Keratinocyte (primary cell): Measurements from ENCODE around the gene CEP126. TPM values are rescaled to one million over a fixed set of nuclear protein-coding genes. Genes with fewer than 3 reads are reported as not detected.

Experiments
- DNase-seq: peaks from one replicate; pipeline ENCODE4 v3.0.0-alpha.2; 2011; ENCODE audit warnings: low read depth, missing footprints, low spot score
- FAIRE-seq: peaks from 2 replicates; lab custom pipeline; 2011; peaks lifted over from hg19 to GRCh38; lab: Jason Lieb, UNC
- H2AFZ ChIP-seq: 2 replicates; pipeline ENCODE4 v1.6.0; 2012; ENCODE audit warnings: low read length, control low read depth, inconsistent platforms; ENCODE audit not compliant: control insufficient read depth
- H3K27ac ChIP-seq: 2 replicates; pipeline ENCODE4 v1.5.1; 2011; ENCODE audit warnings: low read length; ENCODE audit not compliant: control insufficient read depth, insufficient read depth
- H3K27me3 ChIP-seq: 3 replicates; pipeline ENCODE4 v1.6.0; 2011; ENCODE audit warnings: low read length; ENCODE audit not compliant: control insufficient read depth, insufficient read depth; ENCODE audit errors: extremely low read depth
- H3K36me3 ChIP-seq, 2 experiments: 2 replicates in 1 of 2; 3 replicates in 1 of 2; pipeline ENCODE4 v1.5.1; 2011; ENCODE audit warnings: low read length in 2 of 2, mild to moderate bottlenecking in 1 of 2; ENCODE audit not compliant: control insufficient read depth in 2 of 2, insufficient read depth in 2 of 2; ENCODE audit errors: extremely low read depth in 1 of 2
- H3K4me1 ChIP-seq: 3 replicates; pipeline ENCODE4 v1.5.1; 2011; ENCODE audit warnings: low read length; ENCODE audit not compliant: control insufficient read depth, insufficient read depth; ENCODE audit errors: extremely low read depth
- H3K4me2 ChIP-seq: 3 replicates; pipeline ENCODE4 v1.6.0; 2011; ENCODE audit warnings: low read depth, low read length; ENCODE audit not compliant: control insufficient read depth, insufficient read depth; ENCODE audit errors: extremely low read depth
- H3K4me3 ChIP-seq, 3 experiments: fragments of 200-600 bp in 1 of 3; sonication (generic) in 1 of 3; 2 replicates in 2 of 3; 3 replicates in 1 of 3; pipeline ENCODE4 v1.5.1; 2011 to 2016; ENCODE audit warnings: low read length in 3 of 3, mild to moderate bottlenecking in 3 of 3, control low read depth in 2 of 3, inconsistent platforms in 1 of 3, low read depth in 1 of 3, mixed read lengths in 1 of 3, mixed run types in 1 of 3, moderate library complexity in 1 of 3; ENCODE audit not compliant: control insufficient read depth in 2 of 3, insufficient read depth in 2 of 3; ENCODE audit errors: extremely low read depth in 1 of 3
- H3K79me2 ChIP-seq: 2 replicates; pipeline ENCODE4 v1.6.0; 2012; ENCODE audit warnings: low read length; ENCODE audit not compliant: control insufficient read depth, insufficient read depth
- H3K9ac ChIP-seq: 3 replicates; pipeline ENCODE4 v1.6.0; 2011; ENCODE audit warnings: low read length; ENCODE audit not compliant: control insufficient read depth, insufficient read depth; ENCODE audit errors: extremely low read depth
- H3K9me1 ChIP-seq: 3 replicates; pipeline ENCODE4 v1.6.0; 2011; ENCODE audit warnings: low read length; ENCODE audit not compliant: control insufficient read depth, insufficient read depth; ENCODE audit errors: extremely low read depth
- H3K9me3 ChIP-seq: 2 replicates; pipeline ENCODE4 v1.5.1; 2012; ENCODE audit warnings: low read depth, low read length; ENCODE audit not compliant: control insufficient read depth
- H4K20me1 ChIP-seq: 3 replicates; pipeline ENCODE4 v1.6.0; 2011; ENCODE audit warnings: low read length; ENCODE audit not compliant: control insufficient read depth, insufficient read depth; ENCODE audit errors: extremely low read depth
- CTCF ChIP-seq, 3 experiments: IDR thresholded peaks in 1 of 3; conservative IDR thresholded peaks in 1 of 3; optimal IDR thresholded peaks in 1 of 3; 2 replicates in 2 of 3; 3 replicates in 1 of 3; pipeline versions ENCODE3 to v1.5.1; 2011; ENCODE audit warnings: low read length in 3 of 3, mild to moderate bottlenecking in 3 of 3, moderate library complexity in 2 of 3, control low read depth in 1 of 3, inconsistent platforms in 1 of 3; ENCODE audit not compliant: insufficient read depth in 2 of 3; ENCODE audit errors: extremely low read depth in 1 of 3
- EZH2 ChIP-seq: IDR thresholded peaks from one replicate; pipeline ENCODE4 v1.6.1; 2012; ENCODE audit warnings: inconsistent platforms, mild to moderate bottlenecking, low read length, moderate library complexity
- dilution Hi-C: fragments of 300-500 bp; cut with MboI; formaldehyde crosslinking; loops from one replicate; pipeline ENCODE4 v1.7.0; 2020; ENCODE audit warnings: low sequenced_read_pairs; ENCODE audit not compliant: extremely low pct_ligation_motif_present
- polyA plus RNA-seq, 5 experiments: library from polyadenylated mRNA; depleted of rRNA in 3 of 5; stranded (reverse) in 3 of 5; stranded (forward) in 1 of 5; unstranded in 1 of 5; fragments of >200 nt; gene quantifications; 1 replicate in 1 of 5; 2 replicates in 3 of 5; 3 replicates in 1 of 5; pipeline versions ENCODE4 v1.2.1 to v1.2.3, GENCODE V29; 2011 to 2012; ENCODE audit warnings: missing spikeins in 2 of 5, low read depth in 1 of 5, low replicate concordance in 1 of 5

The CEP126 gene
- polyA plus RNA-seq, 1 donor (not counting 4 experiments of a cell fraction or from before 2014, with no cell fraction given): 3.4 TPM

GRCh38 chr11:102007567-102008437 is 93.0 kb downstream of the CEP126 start:
- dilution Hi-C loops: no loop called here
- H3K4me3 ChIP-seq: no peak overlapping the region
- no peaks in the 10 kb centered on the region for H3K79me2 ChIP-seq
- DNase-seq (no peak), FAIRE-seq (peak; percentile 68)
- TF ChIP-seq CTCF (optimal IDR thresholded peaks at IDR 0.05 in 1 of 3, IDR thresholded peaks at IDR 0.05 in 1 of 3, conservative IDR thresholded peaks at IDR 0.05 in 1 of 3; ENCODE audit: extremely low read depth in 1 of 3, insufficient read depth in 2 of 3, low read length in 3 of 3): peak in 2 of 3 experiments; percentile 16 to 20
- TF ChIP-seq EZH2: no peak
- H3K27me3 ChIP-seq: no peaks in the 10 kb centered on the region
- H3K36me3 ChIP-seq: no peaks in the 10 kb centered on the region
- H3K9ac ChIP-seq: no peak overlapping the region
- peak overlapping the region; percentile 43 for H3K4me2 ChIP-seq
- H3K9me1 ChIP-seq: no peaks in the 10 kb centered on the region
- no peaks in the 10 kb centered on the region for H3K9me3 ChIP-seq
- peak overlapping the region; percentile 69 for H2AFZ ChIP-seq
- no peaks in the 10 kb centered on the region for H4K20me1 ChIP-seq
- peak overlapping the region; percentile 57 for H3K27ac ChIP-seq
- peaks cover 28% of the 10 kb centered on the region for H3K4me1 ChIP-seq

- DNase-seq (peak; percentile 58), FAIRE-seq (peak; percentile 96)
- no peak overlapping the region for H3K9ac ChIP-seq
- H3K9me3 ChIP-seq: no peaks in the 10 kb centered on the region
- TF ChIP-seq EZH2 (no peak), CTCF (optimal IDR thresholded peaks at IDR 0.05 in 1 of 3, IDR thresholded peaks at IDR 0.05 in 1 of 3, conservative IDR thresholded peaks at IDR 0.05 in 1 of 3; ENCODE audit: extremely low read depth in 1 of 3, insufficient read depth in 2 of 3, low read length in 3 of 3) (no peak)
- dilution Hi-C loops: no loop called here
- peak overlapping the region in 2 of 3 experiments; percentile 45 to 52 for H3K4me3 ChIP-seq
- H3K4me2 ChIP-seq: peak overlapping the region; percentile 89
- peaks cover 33% of the 10 kb centered on the region for H3K4me1 ChIP-seq
- H3K36me3 ChIP-seq: no peaks in the 10 kb centered on the region
- H3K9me1 ChIP-seq: no peaks in the 10 kb centered on the region
- H2AFZ ChIP-seq: peak overlapping the region; percentile 42
- no peaks in the 10 kb centered on the region for H3K27me3 ChIP-seq
- H3K27ac ChIP-seq: peak overlapping the region; percentile 43
- no peaks in the 10 kb centered on the region for H3K79me2 ChIP-seq
- no peaks in the 10 kb centered on the region for H4K20me1 ChIP-seq
Measured at GRCh38 chr11:102010776-102011494, 96.1 kb downstream of the CEP126 start.
